Kidney epithelial cell (primary cell): ENCODE data around the gene OTP. TPM values are rescaled to one million over a fixed set of nuclear protein-coding genes. Genes with fewer than 3 reads are reported as not detected.

ENCODE experiments used
- DNase-seq: peaks from one replicate; pipeline ENCODE4 v3.0.0-alpha.2; 2010; ENCODE audit warnings: low read depth
- H3K27me3 ChIP-seq: 2 replicates; pipeline ENCODE4 v1.6.0; 2011; ENCODE audit warnings: low read length; ENCODE audit not compliant: control insufficient read depth, insufficient read depth
- H3K36me3 ChIP-seq: 2 replicates; pipeline ENCODE4 v1.5.1; 2011; ENCODE audit warnings: low read length; ENCODE audit not compliant: control insufficient read depth, insufficient read depth
- H3K4me3 ChIP-seq: 2 replicates; pipeline ENCODE4 v1.5.1; 2011; ENCODE audit warnings: low read depth, mild to moderate bottlenecking, control low read depth, low read length
- CTCF ChIP-seq: IDR thresholded peaks from 2 replicates; pipeline ENCODE4 v1.5.1; 2011; ENCODE audit warnings: mild to moderate bottlenecking, moderate library complexity, low read length, control low read depth, inconsistent platforms; ENCODE audit not compliant: insufficient read depth, poor library complexity, severe bottlenecking
- total RNA-seq: library from RNA; depleted of rRNA; stranded (reverse); fragments of >200 nt; gene quantifications from 2 replicates; pipeline ENCODE4 v1.2.3, GENCODE V29; 2015

Gene OTP
- not detected in 2 replicates for total RNA-seq

GRCh38 chr5:77637998-77638762, at the start of gene OTP:
TSS of gene OTP (minus strand) at chr5:77638713. CDS start at chr5:77638549, 164 bp downstream.
- no peak for TF ChIP-seq CTCF
- H3K27me3 ChIP-seq, result peaks cover 75% of the 10 kb centered on the region
- no peak for DNase-seq
- H3K36me3 ChIP-seq, result no peaks in the 10 kb centered on the region
- no peak within 1 kb of the TSS for H3K4me3 ChIP-seq

GRCh38 chr5:77683171-77683732, 44.7 kb upstream of the OTP start:
- no peaks in the 10 kb centered on the region for H3K36me3 ChIP-seq
- no peak for DNase-seq
- H3K27me3 ChIP-seq, result no peaks in the 10 kb centered on the region
- no peak overlapping the region for H3K4me3 ChIP-seq
- TF ChIP-seq CTCF, result no peak

- Histone ChIP-seq H3K36me3 (no peaks in the 10 kb centered on the region), H3K4me3 (no peak overlapping the region), H3K27me3 (peaks cover under 1% of the 10 kb centered on the region)
- no peak for DNase-seq
- no peak for TF ChIP-seq CTCF
Measured at GRCh38 chr5:77670526-77670925, 32.0 kb upstream of the OTP start.

- H3K27me3 ChIP-seq, result peaks cover 3% of the 10 kb centered on the region
- no peak for TF ChIP-seq CTCF
- no peak for DNase-seq
- H3K36me3 ChIP-seq, result no peaks in the 10 kb centered on the region
- H3K4me3 ChIP-seq, result no peak overlapping the region
Measured at GRCh38 chr5:77669677-77670076, 31.2 kb upstream of the OTP start.

- Histone ChIP-seq H3K4me3 (no peak overlapping the region), H3K27me3 (peaks cover 6% of the 10 kb centered on the region), H3K36me3 (no peaks in the 10 kb centered on the region)
- TF ChIP-seq CTCF, result no peak
- DNase-seq, result no peak
Measured at GRCh38 chr5:77663090-77663863, 24.8 kb upstream of the OTP start.
